Trophoblast cell (in vitro differentiated cells and primary cell): ENCODE results near the gene FAM222A.

Experiments
- DNase-seq, 2 donors: peaks; one replicate each; pipeline ENCODE4 v3.0.0-alpha.2; 2016
- H2AFZ ChIP-seq: 2 replicates; pipeline ENCODE4 v1.6.1; 2013; ENCODE audit warnings: low read length, moderate library complexity, mild to moderate bottlenecking; ENCODE audit not compliant: insufficient read depth, poor library complexity
- H2AK5ac ChIP-seq: 2 replicates; pipeline ENCODE4 v1.6.1; 2013; ENCODE audit warnings: mild to moderate bottlenecking, low read length
- H2BK120ac ChIP-seq: 2 replicates; pipeline ENCODE4 v1.6.1; 2013; ENCODE audit warnings: low read length, mild to moderate bottlenecking, moderate library complexity; ENCODE audit not compliant: insufficient read depth, poor library complexity
- H2BK12ac ChIP-seq: 2 replicates; pipeline ENCODE4 v1.6.1; 2013; ENCODE audit warnings: mild to moderate bottlenecking, low read length, moderate library complexity
- H2BK5ac ChIP-seq: 2 replicates; pipeline ENCODE4 v1.6.1; 2013; ENCODE audit warnings: low read length, low read depth, moderate library complexity, mild to moderate bottlenecking; ENCODE audit not compliant: poor library complexity
- H3K14ac ChIP-seq: 2 replicates; pipeline ENCODE4 v1.6.1; 2013; ENCODE audit warnings: mild to moderate bottlenecking, low read length
- H3K18ac ChIP-seq: 2 replicates; pipeline ENCODE4 v1.6.1; 2013; ENCODE audit warnings: mild to moderate bottlenecking, low read length
- H3K23ac ChIP-seq: 2 replicates; pipeline ENCODE4 v1.6.1; 2013; ENCODE audit warnings: low read length
- H3K27ac ChIP-seq: 2 replicates; pipeline ENCODE4 v1.5.1; 2013; ENCODE audit warnings: low read depth, mild to moderate bottlenecking, inconsistent platforms, low read length, moderate library complexity
- H3K27me3 ChIP-seq: 2 replicates; pipeline ENCODE4 v1.6.1; 2013; ENCODE audit warnings: inconsistent platforms, mild to moderate bottlenecking, low read length, moderate library complexity; ENCODE audit not compliant: insufficient read depth
- H3K36me3 ChIP-seq, 2 experiments: 1 replicate in 1 of 2; 2 replicates in 1 of 2; pipeline ENCODE4 v1.6.1; 2013; ENCODE audit warnings: low read length in 2 of 2, mild to moderate bottlenecking in 2 of 2, moderate library complexity in 1 of 2; ENCODE audit not compliant: insufficient read depth in 2 of 2, control insufficient read depth in 1 of 2
- H3K4ac ChIP-seq: 2 replicates; pipeline ENCODE4 v1.6.1; 2013; ENCODE audit warnings: low read depth, mild to moderate bottlenecking, low read length, moderate library complexity
- H3K4me1 ChIP-seq, 2 experiments: 1 replicate in 1 of 2; 2 replicates in 1 of 2; pipeline ENCODE4 v1.6.1; 2013; ENCODE audit warnings: low read length in 2 of 2, mild to moderate bottlenecking in 2 of 2, moderate library complexity in 1 of 2; ENCODE audit not compliant: insufficient read depth in 2 of 2, control insufficient read depth in 1 of 2
- H3K4me2 ChIP-seq: 2 replicates; pipeline ENCODE4 v1.6.1; 2013; ENCODE audit warnings: inconsistent platforms, mild to moderate bottlenecking, low read length, moderate library complexity
- H3K4me3 ChIP-seq: 2 replicates; pipeline ENCODE4 v1.5.1; 2013; ENCODE audit warnings: mild to moderate bottlenecking, low read depth, low read length, inconsistent platforms
- H3K79me1 ChIP-seq: one replicate; pipeline ENCODE4 v1.6.1; 2013; ENCODE audit warnings: low read length
- H3K79me2 ChIP-seq: 2 replicates; pipeline ENCODE4 v1.6.1; 2013; ENCODE audit warnings: low read length, mild to moderate bottlenecking; ENCODE audit not compliant: control insufficient read depth, insufficient read depth, poor library complexity
- H3K9ac ChIP-seq: 2 replicates; pipeline ENCODE4 v1.6.1; 2013; ENCODE audit warnings: mild to moderate bottlenecking, low read length
- H3K9me3 ChIP-seq: 2 replicates; pipeline ENCODE4 v1.6.1; 2013; ENCODE audit warnings: low read depth, mild to moderate bottlenecking, control low read depth, inconsistent platforms, low read length; ENCODE audit not compliant: insufficient read depth
- H4K12ac ChIP-seq: 2 replicates; pipeline ENCODE4 v1.6.1; 2013; ENCODE audit warnings: low read depth, mild to moderate bottlenecking, low read length, moderate library complexity
- H4K8ac ChIP-seq: 2 replicates; pipeline ENCODE4 v1.6.1; 2013; ENCODE audit warnings: low read depth, mild to moderate bottlenecking, low read length, moderate library complexity
- H4K91ac ChIP-seq: one replicate; pipeline ENCODE4 v1.6.1; 2013; ENCODE audit warnings: low read depth, mild to moderate bottlenecking, low read length, moderate library complexity
- WGBS: extraction: QIAGEN DNeasy Blood & Tissue Kit; methylation state at CpG from one replicate; pipeline ENCODE4 v1.1.7; 2013; ENCODE audit warnings: missing lambda C conversion rate; ENCODE audit not compliant: insufficient read length, insufficient coverage; ENCODE audit errors: extremely low coverage; 5-methylcytosine and 5-hydroxymethylcytosine counted together

FAM222A gene

DNA sequence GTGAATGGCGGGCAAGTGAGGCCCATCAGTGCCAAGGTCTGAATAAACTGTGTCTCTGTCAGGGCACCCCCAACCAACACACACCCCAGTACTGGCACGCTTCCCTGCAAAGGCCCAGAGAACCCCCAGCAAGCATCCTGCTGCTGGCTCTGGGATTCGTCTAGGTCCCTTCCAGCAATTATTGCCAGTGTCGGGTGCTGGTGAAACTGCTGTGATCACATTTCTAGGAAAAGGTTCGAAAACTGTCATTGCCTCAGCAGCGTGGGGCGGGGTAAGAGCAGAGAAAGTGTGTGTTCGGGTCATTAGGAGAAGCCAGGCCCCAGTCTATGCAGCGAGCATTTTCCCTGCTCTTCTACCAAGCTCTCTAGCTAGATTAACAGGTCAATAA lies 2.5 kb downstream of the FAM222A start:
- Histone ChIP-seq H3K23ac (no peak overlapping the region), H2BK12ac (no peak overlapping the region), H3K79me1 (peaks cover 3% of the 10 kb centered on the region), H3K4me2 (no peak overlapping the region), H2AFZ (no peak overlapping the region), H3K14ac (no peak overlapping the region), H3K4me3 (no peak overlapping the region), H2AK5ac (no peak overlapping the region), H3K9me3 (peaks cover 3% of the 10 kb centered on the region), H3K27ac (no peak overlapping the region), H4K91ac (no peak overlapping the region), H3K4ac (no peak overlapping the region), H4K12ac (no peak overlapping the region), H3K79me2 (no peaks in the 10 kb centered on the region), H3K9ac (no peak overlapping the region), H3K4me1 (peaks cover 4 to 6% of the 10 kb centered on the region in 2 experiments), H3K36me3 (no peaks in the 10 kb centered on the region), H3K27me3 (peaks cover 25% of the 10 kb centered on the region), H2BK120ac (no peak overlapping the region), H3K18ac (no peak overlapping the region), H2BK5ac (no peak overlapping the region), H4K8ac (no peak overlapping the region)
- no CpG with 5 or more reads among the region's 9 CpGs for WGBS
- no peak for DNase-seq

DNA sequence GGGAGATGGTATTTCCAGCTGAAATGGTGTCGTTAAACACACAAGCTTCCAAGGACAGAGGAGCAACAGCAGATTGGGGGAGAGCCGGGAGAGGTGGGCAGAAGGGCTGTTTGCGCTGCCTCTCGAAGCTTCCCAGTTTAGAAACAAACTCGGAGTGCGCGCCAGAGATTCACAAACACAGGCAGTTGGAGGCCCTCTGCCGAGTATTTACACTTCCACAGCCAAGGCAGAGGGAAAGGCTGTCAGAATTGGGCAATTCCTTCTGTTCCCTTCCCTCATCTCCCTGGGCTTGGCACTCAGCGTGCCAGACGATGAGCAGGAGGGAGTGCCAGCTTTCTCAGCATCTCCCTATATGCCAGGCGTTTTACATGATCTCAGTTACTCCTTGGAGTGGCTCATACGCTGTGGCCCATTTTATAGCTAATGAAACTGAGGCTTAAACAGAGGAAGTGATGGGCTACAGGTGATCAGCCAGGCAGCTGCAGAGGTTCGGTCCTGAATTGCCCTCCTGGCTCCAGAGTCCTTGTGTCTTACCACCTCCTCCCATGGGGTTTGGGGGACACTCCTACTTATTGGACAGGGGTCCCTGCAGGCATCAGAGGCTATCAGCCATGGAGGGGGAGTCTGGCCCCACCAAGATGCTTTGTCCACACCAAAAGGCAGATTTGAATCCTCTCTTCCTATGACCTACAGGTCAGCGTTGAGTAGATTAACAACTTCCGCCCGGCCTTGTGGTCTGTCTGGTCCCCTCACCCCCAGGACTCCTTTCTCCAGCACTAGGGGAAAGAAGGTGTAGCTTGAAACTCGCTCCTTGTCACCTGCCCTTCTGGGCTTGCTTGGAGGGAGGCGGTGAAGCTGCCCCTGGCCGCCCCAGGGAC lies 3.1 kb downstream of the FAM222A start:
- no peak for DNase-seq
- H4K12ac ChIP-seq: no peak overlapping the region
- no peak overlapping the region for H3K23ac ChIP-seq
- H3K4ac ChIP-seq: no peak overlapping the region
- H3K4me2 ChIP-seq: no peak overlapping the region
- H3K9ac ChIP-seq: no peak overlapping the region
- no peak overlapping the region for H2AFZ ChIP-seq
- no CpG with 5 or more reads among the region's 19 CpGs for WGBS
- H2BK120ac ChIP-seq: no peak overlapping the region
- peaks cover 4 to 6% of the 10 kb centered on the region in 2 experiments for H3K4me1 ChIP-seq
- H4K8ac ChIP-seq: no peak overlapping the region
- H3K79me2 ChIP-seq: no peaks in the 10 kb centered on the region
- H2BK12ac ChIP-seq: no peak overlapping the region
- H3K18ac ChIP-seq: no peak overlapping the region
- H4K91ac ChIP-seq: no peak overlapping the region
- H3K79me1 ChIP-seq: peaks cover 3% of the 10 kb centered on the region
- H3K9me3 ChIP-seq: peaks cover 3% of the 10 kb centered on the region
- H3K4me3 ChIP-seq: no peak overlapping the region
- H3K14ac ChIP-seq: no peak overlapping the region
- no peak overlapping the region for H2AK5ac ChIP-seq
- H3K36me3 ChIP-seq: no peaks in the 10 kb centered on the region
- peaks cover 25% of the 10 kb centered on the region for H3K27me3 ChIP-seq
- no peak overlapping the region for H3K27ac ChIP-seq
- no peak overlapping the region for H2BK5ac ChIP-seq

DNA sequence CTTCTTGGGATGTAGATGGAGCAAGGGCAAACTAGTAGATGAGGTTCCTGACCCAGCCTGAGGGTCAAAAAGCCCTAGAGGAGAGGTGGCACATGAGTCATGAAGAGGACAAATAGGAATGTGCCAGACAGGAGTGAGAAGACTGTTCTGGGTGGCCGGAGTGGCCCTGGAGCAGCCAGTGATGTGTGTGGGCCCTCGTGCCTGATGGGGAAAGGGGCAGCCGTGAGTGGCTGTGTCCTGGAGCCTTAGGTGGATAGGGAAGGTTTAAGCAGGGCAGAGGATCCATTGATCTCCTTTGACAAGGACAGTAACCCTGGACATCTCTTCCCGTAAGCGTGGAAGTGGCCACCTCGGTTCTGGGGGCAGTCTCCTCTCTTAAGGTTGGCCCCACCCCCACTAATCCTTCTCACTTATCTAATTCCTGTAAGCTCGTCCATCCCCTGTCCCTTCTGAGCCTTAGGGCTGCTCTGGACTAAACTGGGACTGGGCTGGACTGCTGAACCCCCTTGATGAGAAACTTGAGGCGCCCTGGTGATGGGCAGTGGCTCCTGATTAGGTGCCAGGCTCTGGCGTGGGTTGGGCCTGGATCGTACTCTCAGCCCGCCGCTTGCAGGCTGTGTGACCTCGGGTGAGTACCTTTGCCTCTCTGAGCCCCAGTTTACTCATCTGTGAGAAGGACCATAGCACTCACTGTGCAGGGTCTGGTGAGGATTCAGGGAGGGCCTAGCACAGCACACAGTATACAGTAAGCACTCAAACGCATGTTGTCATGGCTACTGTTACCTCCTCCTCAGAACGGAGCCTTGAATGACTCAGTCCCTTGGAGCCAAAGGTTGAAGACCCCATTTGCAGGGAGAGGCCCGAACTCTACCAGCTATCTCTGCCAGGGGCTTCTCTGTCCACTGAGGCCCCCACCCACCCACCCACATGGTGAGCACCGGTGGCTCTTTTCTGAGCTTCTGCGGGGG lies 4.0 kb downstream of the FAM222A start:
- peaks cover 3% of the 10 kb centered on the region for H3K9me3 ChIP-seq
- H3K9ac ChIP-seq: no peak overlapping the region
- no peak overlapping the region for H2BK120ac ChIP-seq
- no peak overlapping the region for H3K4ac ChIP-seq
- peaks cover 25% of the 10 kb centered on the region for H3K27me3 ChIP-seq
- H3K4me1 ChIP-seq: peaks cover 3 to 4% of the 10 kb centered on the region in 2 experiments
- no CpG with 5 or more reads among the region's 18 CpGs for WGBS
- no peak overlapping the region for H4K91ac ChIP-seq
- H3K18ac ChIP-seq: no peak overlapping the region
- no peak overlapping the region for H2AK5ac ChIP-seq
- no peak overlapping the region for H3K4me3 ChIP-seq
- H2BK12ac ChIP-seq: no peak overlapping the region
- no peak overlapping the region for H3K14ac ChIP-seq
- no peak overlapping the region for H4K8ac ChIP-seq
- no peaks in the 10 kb centered on the region for H3K79me2 ChIP-seq
- no peak overlapping the region for H3K23ac ChIP-seq
- H3K36me3 ChIP-seq: no peaks in the 10 kb centered on the region
- no peak overlapping the region for H3K27ac ChIP-seq
- peaks cover 3% of the 10 kb centered on the region for H3K79me1 ChIP-seq
- H2BK5ac ChIP-seq: no peak overlapping the region
- no peak overlapping the region for H3K4me2 ChIP-seq
- no peak for DNase-seq
- no peak overlapping the region for H2AFZ ChIP-seq
- no peak overlapping the region for H4K12ac ChIP-seq

DNA sequence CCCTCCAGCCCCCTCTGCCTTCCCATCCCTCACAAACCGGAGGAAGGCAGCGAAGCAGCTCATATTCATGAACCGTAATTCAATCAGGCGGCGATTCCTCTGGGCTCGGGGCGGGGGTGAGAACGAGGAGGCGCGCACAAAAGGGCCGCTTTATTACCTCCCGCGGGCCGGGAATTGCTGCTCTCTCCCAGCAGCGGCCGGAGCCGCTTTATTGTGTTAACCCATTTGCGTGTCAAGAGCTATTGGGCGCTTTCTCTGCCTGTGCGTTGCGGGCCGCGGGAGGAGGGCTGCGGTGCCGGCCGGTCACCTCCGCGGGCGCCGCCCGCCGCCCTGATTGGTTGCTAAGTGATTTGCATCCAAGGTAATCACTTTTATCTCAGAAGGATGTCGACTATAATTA lies 4.8 kb downstream of the FAM222A start:
- Histone ChIP-seq H2AFZ (no peak overlapping the region), H2BK120ac (no peak overlapping the region), H4K8ac (no peak overlapping the region), H3K14ac (no peak overlapping the region), H3K18ac (no peak overlapping the region), H3K27me3 (peaks cover 25% of the 10 kb centered on the region), H3K79me2 (no peaks in the 10 kb centered on the region), H2BK5ac (no peak overlapping the region), H2AK5ac (no peak overlapping the region), H3K9ac (no peak overlapping the region), H4K12ac (no peak overlapping the region), H3K4me1 (peaks cover 3 to 4% of the 10 kb centered on the region in 2 experiments), H3K4me2 (no peak overlapping the region), H3K4me3 (no peak overlapping the region), H2BK12ac (no peak overlapping the region), H3K27ac (no peak overlapping the region), H4K91ac (no peak overlapping the region), H3K36me3 (no peaks in the 10 kb centered on the region), H3K23ac (no peak overlapping the region), H3K9me3 (peaks cover 3% of the 10 kb centered on the region), H3K4ac (no peak overlapping the region), H3K79me1 (peaks cover 3% of the 10 kb centered on the region)
- peak in 1 of 2 donors; percentile 8 for DNase-seq
- no CpG with 5 or more reads among the region's 33 CpGs for WGBS
